ENCODE measurements around the gene PCDHA10.
"Not testable (repeated sequence)": the region's sequence is repeated elsewhere in the genome, so short reads cannot be mapped to it uniquely, and the experiment has no call there.

Gene PCDHA10

GRCh38 chr5:140842798-140843733 is 12.6 kb upstream of the PCDHA10 start:
- no peak for DNase-seq

- not testable (repeated sequence) for DNase-seq
Measured at GRCh38 chr5:140848139-140849102, 7.3 kb upstream of the PCDHA10 start, which contains the start of gene PCDHA9. PCDHA9 (plus strand) TSS chr5:140848382; CDS start chr5:140848496, 114 bp downstream.

- DNase-seq, result not testable (repeated sequence)
Measured at GRCh38 chr5:140849831-140850634, 5.7 kb upstream of the PCDHA10 start.

- no peak for DNase-seq
Measured at GRCh38 chr5:140857177-140857986, 1.7 kb downstream of the PCDHA10 start.

GRCh38 chr5:140857987-140858240 is 2.2 kb downstream of the PCDHA10 start:
- no peak for DNase-seq

- DNase-seq, result no peak
Measured at GRCh38 chr5:140862441-140863295, 7.0 kb downstream of the PCDHA10 start.

- DNase-seq, result no peak
Measured at GRCh38 chr5:140868721-140869554, 13.2 kb downstream of the PCDHA10 start, which contains the start of gene PCDHA11. PCDHA11 (plus strand) TSS chr5:140868957; CDS start chr5:140869104, 147 bp downstream.

GRCh38 chr5:140869555-140869886 is 13.8 kb downstream of the PCDHA10 start:
- no peak for DNase-seq

- no peak for DNase-seq
Measured at GRCh38 chr5:140870221-140871201, 14.8 kb downstream of the PCDHA10 start.

- no peak for DNase-seq
Measured at GRCh38 chr5:140875085-140876065, 19.7 kb downstream of the PCDHA10 start, which contains the start of gene PCDHA12. PCDHA12 (plus strand) TSS chr5:140875308; CDS start chr5:140875473, 165 bp downstream.

GRCh38 chr5:140876541-140877261 is 21.0 kb downstream of the PCDHA10 start:
- DNase-seq, result not testable (repeated sequence)

GRCh38 chr5:140877262-140877581 is 21.5 kb downstream of the PCDHA10 start:
- no peak for DNase-seq

GRCh38 chr5:140881889-140882590 is 26.3 kb downstream of the PCDHA10 start, which contains the start of gene PCDHA13:
PCDHA13 (plus strand) TSS chr5:140882124; CDS start chr5:140882269, 145 bp downstream.
- no peak for DNase-seq

- DNase-seq, result no peak
Measured at GRCh38 chr5:140882591-140882899, 26.8 kb downstream of the PCDHA10 start.

- no peak for DNase-seq
Measured at GRCh38 chr5:140883373-140883772, 27.7 kb downstream of the PCDHA10 start.

All from KG1 (cell line).